Trophoblast cell (in vitro differentiated cells and primary cell): ENCODE results near the gene RHAG.
A peak's percentile ranks its signal among the peaks of the same experiment; 100 is the strongest.
"Not testable (repeated sequence)": the region's sequence is repeated elsewhere in the genome, so short reads cannot be mapped to it uniquely, and the experiment has no call there.

Experiments used
- DNase-seq, 2 donors: peaks; one replicate each; pipeline ENCODE4 v3.0.0-alpha.2; 2016
- H2AFZ ChIP-seq: 2 replicates; pipeline ENCODE4 v1.6.1; 2013; ENCODE audit warnings: low read length, moderate library complexity, mild to moderate bottlenecking; ENCODE audit not compliant: insufficient read depth, poor library complexity
- H2AK5ac ChIP-seq: 2 replicates; pipeline ENCODE4 v1.6.1; 2013; ENCODE audit warnings: mild to moderate bottlenecking, low read length
- H2BK120ac ChIP-seq: 2 replicates; pipeline ENCODE4 v1.6.1; 2013; ENCODE audit warnings: low read length, mild to moderate bottlenecking, moderate library complexity; ENCODE audit not compliant: insufficient read depth, poor library complexity
- H2BK12ac ChIP-seq: 2 replicates; pipeline ENCODE4 v1.6.1; 2013; ENCODE audit warnings: mild to moderate bottlenecking, low read length, moderate library complexity
- H2BK5ac ChIP-seq: 2 replicates; pipeline ENCODE4 v1.6.1; 2013; ENCODE audit warnings: low read length, low read depth, moderate library complexity, mild to moderate bottlenecking; ENCODE audit not compliant: poor library complexity
- H3K14ac ChIP-seq: 2 replicates; pipeline ENCODE4 v1.6.1; 2013; ENCODE audit warnings: mild to moderate bottlenecking, low read length
- H3K18ac ChIP-seq: 2 replicates; pipeline ENCODE4 v1.6.1; 2013; ENCODE audit warnings: mild to moderate bottlenecking, low read length
- H3K23ac ChIP-seq: 2 replicates; pipeline ENCODE4 v1.6.1; 2013; ENCODE audit warnings: low read length
- H3K27ac ChIP-seq: 2 replicates; pipeline ENCODE4 v1.5.1; 2013; ENCODE audit warnings: low read depth, mild to moderate bottlenecking, inconsistent platforms, low read length, moderate library complexity
- H3K27me3 ChIP-seq: 2 replicates; pipeline ENCODE4 v1.6.1; 2013; ENCODE audit warnings: inconsistent platforms, mild to moderate bottlenecking, low read length, moderate library complexity; ENCODE audit not compliant: insufficient read depth
- H3K36me3 ChIP-seq, 2 experiments: 1 replicate in 1 of 2; 2 replicates in 1 of 2; pipeline ENCODE4 v1.6.1; 2013; ENCODE audit warnings: low read length in 2 of 2, mild to moderate bottlenecking in 2 of 2, moderate library complexity in 1 of 2; ENCODE audit not compliant: insufficient read depth in 2 of 2, control insufficient read depth in 1 of 2
- H3K4ac ChIP-seq: 2 replicates; pipeline ENCODE4 v1.6.1; 2013; ENCODE audit warnings: low read depth, mild to moderate bottlenecking, low read length, moderate library complexity
- H3K4me1 ChIP-seq, 2 experiments: 1 replicate in 1 of 2; 2 replicates in 1 of 2; pipeline ENCODE4 v1.6.1; 2013; ENCODE audit warnings: low read length in 2 of 2, mild to moderate bottlenecking in 2 of 2, moderate library complexity in 1 of 2; ENCODE audit not compliant: insufficient read depth in 2 of 2, control insufficient read depth in 1 of 2
- H3K4me2 ChIP-seq: 2 replicates; pipeline ENCODE4 v1.6.1; 2013; ENCODE audit warnings: inconsistent platforms, mild to moderate bottlenecking, low read length, moderate library complexity
- H3K4me3 ChIP-seq: 2 replicates; pipeline ENCODE4 v1.5.1; 2013; ENCODE audit warnings: mild to moderate bottlenecking, low read depth, low read length, inconsistent platforms
- H3K79me1 ChIP-seq: one replicate; pipeline ENCODE4 v1.6.1; 2013; ENCODE audit warnings: low read length
- H3K79me2 ChIP-seq: 2 replicates; pipeline ENCODE4 v1.6.1; 2013; ENCODE audit warnings: low read length, mild to moderate bottlenecking; ENCODE audit not compliant: control insufficient read depth, insufficient read depth, poor library complexity
- H3K9ac ChIP-seq: 2 replicates; pipeline ENCODE4 v1.6.1; 2013; ENCODE audit warnings: mild to moderate bottlenecking, low read length
- H3K9me3 ChIP-seq: 2 replicates; pipeline ENCODE4 v1.6.1; 2013; ENCODE audit warnings: low read depth, mild to moderate bottlenecking, control low read depth, inconsistent platforms, low read length; ENCODE audit not compliant: insufficient read depth
- H4K12ac ChIP-seq: 2 replicates; pipeline ENCODE4 v1.6.1; 2013; ENCODE audit warnings: low read depth, mild to moderate bottlenecking, low read length, moderate library complexity
- H4K8ac ChIP-seq: 2 replicates; pipeline ENCODE4 v1.6.1; 2013; ENCODE audit warnings: low read depth, mild to moderate bottlenecking, low read length, moderate library complexity
- H4K91ac ChIP-seq: one replicate; pipeline ENCODE4 v1.6.1; 2013; ENCODE audit warnings: low read depth, mild to moderate bottlenecking, low read length, moderate library complexity
- WGBS: extraction: QIAGEN DNeasy Blood & Tissue Kit; methylation state at CpG from one replicate; pipeline ENCODE4 v1.1.7; 2013; ENCODE audit warnings: missing lambda C conversion rate; ENCODE audit not compliant: insufficient read length, insufficient coverage; ENCODE audit errors: extremely low coverage; 5-methylcytosine and 5-hydroxymethylcytosine counted together

Gene RHAG

DNA sequence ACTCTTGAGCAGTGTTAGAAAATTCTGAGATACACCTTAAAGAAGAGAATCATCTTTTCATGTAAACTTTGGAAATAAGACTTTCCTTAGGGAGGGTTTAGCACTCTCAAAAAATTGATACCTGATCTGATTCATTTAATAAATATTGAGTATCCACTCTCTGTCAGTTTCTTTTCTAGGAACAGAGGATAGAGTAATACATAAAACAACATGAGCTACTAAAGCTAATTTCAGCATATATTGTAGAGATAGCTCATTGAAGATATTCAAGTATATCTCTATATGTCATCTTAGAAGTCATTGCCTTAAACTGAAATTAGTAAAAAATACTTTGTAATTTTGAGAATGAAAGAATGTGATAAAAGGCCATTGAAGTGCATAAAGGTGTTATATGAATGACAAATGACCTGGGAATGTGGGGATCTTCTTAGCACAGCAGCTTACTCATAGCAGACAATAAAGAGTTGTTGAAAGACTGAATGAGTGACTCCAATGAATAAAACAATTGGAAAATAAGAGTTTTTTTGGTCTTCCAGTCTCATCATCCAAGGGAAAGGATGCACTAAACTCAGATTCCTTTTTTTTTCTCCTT is 29.2 kb downstream of the RHAG start:
- no peak overlapping the region for H2AFZ ChIP-seq
- no peak overlapping the region for H2BK12ac ChIP-seq
- no peak overlapping the region for H3K27ac ChIP-seq
- no peak overlapping the region for H2BK120ac ChIP-seq
- no peak overlapping the region for H2AK5ac ChIP-seq
- H3K27me3 ChIP-seq: no peaks in the 10 kb centered on the region
- H3K14ac ChIP-seq: no peak overlapping the region
- no peaks in the 10 kb centered on the region for H3K36me3 ChIP-seq
- H3K4ac ChIP-seq: no peak overlapping the region
- no peak overlapping the region for H4K91ac ChIP-seq
- no peak overlapping the region for H3K18ac ChIP-seq
- H3K4me1 ChIP-seq: no peaks in the 10 kb centered on the region
- H2BK5ac ChIP-seq: no peak overlapping the region
- no peak overlapping the region for H3K9ac ChIP-seq
- H3K4me3 ChIP-seq: no peak overlapping the region
- H4K12ac ChIP-seq: no peak overlapping the region
- no peak for DNase-seq
- H3K4me2 ChIP-seq: no peak overlapping the region
- no peaks in the 10 kb centered on the region for H3K79me2 ChIP-seq
- H4K8ac ChIP-seq: no peak overlapping the region
- H3K79me1 ChIP-seq: no peaks in the 10 kb centered on the region
- H3K23ac ChIP-seq: no peak overlapping the region
- no peaks in the 10 kb centered on the region for H3K9me3 ChIP-seq

DNA sequence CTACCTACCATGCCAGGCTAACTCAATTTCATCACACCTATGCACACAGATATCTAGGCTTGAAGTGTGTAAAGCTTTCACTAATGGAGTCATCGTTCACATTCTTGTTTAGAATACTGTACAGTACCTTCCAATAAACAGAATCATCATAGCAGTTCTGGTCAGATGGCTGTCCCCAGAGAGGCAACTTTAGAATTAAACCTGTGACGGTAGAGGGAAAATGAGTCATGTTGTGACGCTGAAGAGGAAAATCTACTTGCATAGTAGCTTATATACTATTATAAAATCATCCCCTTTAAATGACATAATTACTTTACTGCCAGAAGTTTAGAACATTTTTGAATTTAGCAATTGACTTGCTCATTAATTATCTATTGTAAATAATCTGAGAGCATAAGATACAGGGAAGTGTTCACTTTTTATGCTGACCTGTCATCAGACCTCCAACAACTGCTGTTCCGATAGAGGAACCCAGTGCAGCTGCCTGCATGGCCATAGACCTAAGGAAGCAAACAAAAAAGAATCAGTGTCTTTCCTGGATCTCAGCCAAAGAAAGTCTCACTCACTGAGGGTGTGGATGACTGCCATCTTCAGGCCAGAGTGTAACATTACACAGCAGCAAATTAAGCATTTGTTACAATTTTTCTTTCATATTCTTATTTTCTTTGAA is 29.8 kb downstream of the RHAG start:
- H3K9ac ChIP-seq: no peak overlapping the region
- peak; percentile 31 to 93 for DNase-seq
- H2BK12ac ChIP-seq: no peak overlapping the region
- WGBS: no CpG with 5 or more reads among the region's 4 CpGs
- no peak overlapping the region for H4K12ac ChIP-seq
- H3K4ac ChIP-seq: no peak overlapping the region
- no peak overlapping the region for H4K8ac ChIP-seq
- H3K9me3 ChIP-seq: no peaks in the 10 kb centered on the region
- H2BK5ac ChIP-seq: no peak overlapping the region
- no peak overlapping the region for H3K14ac ChIP-seq
- H3K79me1 ChIP-seq: no peaks in the 10 kb centered on the region
- H3K27me3 ChIP-seq: no peaks in the 10 kb centered on the region
- H3K79me2 ChIP-seq: no peaks in the 10 kb centered on the region
- H2AK5ac ChIP-seq: no peak overlapping the region
- no peaks in the 10 kb centered on the region for H3K36me3 ChIP-seq
- no peak overlapping the region for H3K27ac ChIP-seq
- H3K4me1 ChIP-seq: no peaks in the 10 kb centered on the region
- no peak overlapping the region for H3K4me2 ChIP-seq
- H4K91ac ChIP-seq: no peak overlapping the region
- no peak overlapping the region for H3K4me3 ChIP-seq
- no peak overlapping the region for H2AFZ ChIP-seq
- no peak overlapping the region for H2BK120ac ChIP-seq
- H3K18ac ChIP-seq: no peak overlapping the region
- H3K23ac ChIP-seq: no peak overlapping the region

DNA sequence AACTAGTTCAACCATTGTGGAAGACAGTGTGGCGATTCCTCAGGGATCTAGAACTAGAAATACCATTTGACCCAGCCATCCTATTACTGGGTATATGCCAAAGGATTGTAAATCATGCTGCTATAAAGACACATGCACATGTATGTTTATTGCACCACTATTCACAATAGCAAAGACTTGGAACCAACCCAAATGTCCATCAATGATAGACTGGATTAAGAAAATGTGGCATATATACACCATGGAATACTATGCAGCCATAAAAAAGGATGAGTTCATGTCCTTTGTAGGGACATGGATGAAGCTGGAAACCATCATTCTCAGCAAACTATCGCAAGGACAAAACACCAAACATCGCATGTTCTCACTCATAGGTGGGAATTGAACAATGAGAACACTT is 32.6 kb downstream of the RHAG start:
- not testable (repeated sequence) for H3K18ac ChIP-seq, DNase-seq, H3K14ac ChIP-seq, H2AK5ac ChIP-seq, H3K9ac ChIP-seq, H3K4me3 ChIP-seq, H2AFZ ChIP-seq, H4K8ac ChIP-seq, H3K27ac ChIP-seq, H2BK5ac ChIP-seq, H3K4me1 ChIP-seq, H4K91ac ChIP-seq, H3K27me3 ChIP-seq, H4K12ac ChIP-seq, H2BK120ac ChIP-seq, H3K9me3 ChIP-seq, H3K23ac ChIP-seq, H2BK12ac ChIP-seq, H3K36me3 ChIP-seq, H3K79me2 ChIP-seq, H3K79me1 ChIP-seq, H3K4ac ChIP-seq, H3K4me2 ChIP-seq
- no CpG with 5 or more reads among the region's 3 CpGs for WGBS

DNA sequence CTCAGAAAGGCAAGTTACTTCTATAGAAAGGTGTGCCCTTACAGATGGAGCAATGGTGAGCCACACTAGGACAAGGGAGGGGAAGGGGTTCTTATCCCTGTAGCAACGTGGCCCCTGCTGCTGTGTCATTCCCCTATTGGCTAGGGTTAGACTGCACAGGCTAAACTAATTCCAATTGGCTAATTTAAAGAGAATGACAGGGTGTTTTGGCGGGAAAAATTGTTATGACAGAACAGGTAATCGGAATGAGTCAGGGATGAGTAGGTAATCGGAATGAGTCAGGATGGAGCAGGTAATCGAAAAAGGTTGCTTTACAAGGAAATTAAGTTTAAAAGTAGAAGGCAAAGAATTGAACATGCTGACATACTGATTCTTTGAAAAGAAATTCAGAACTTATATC is 49.4 kb downstream of the RHAG start:
- H2BK120ac ChIP-seq, H2BK5ac ChIP-seq, H2AK5ac ChIP-seq, H3K4me2 ChIP-seq, H3K79me1 ChIP-seq, DNase-seq, H3K4me1 ChIP-seq, H3K18ac ChIP-seq, H3K27ac ChIP-seq, H2AFZ ChIP-seq, H4K12ac ChIP-seq, H3K23ac ChIP-seq, H3K4me3 ChIP-seq, H3K14ac ChIP-seq, H3K4ac ChIP-seq, H4K91ac ChIP-seq, H3K9ac ChIP-seq, H3K79me2 ChIP-seq, H4K8ac ChIP-seq, H2BK12ac ChIP-seq, H3K9me3 ChIP-seq, H3K27me3 ChIP-seq, H3K36me3 ChIP-seq: not testable (repeated sequence)
- WGBS: no CpG with 5 or more reads among the region's 5 CpGs
